ENCODE results near the gene MTHFSD. TPM values are rescaled to one million over a fixed set of nuclear protein-coding genes. Genes with fewer than 3 reads are reported as not detected.

MTHFSD gene
- total RNA-seq, 4 donors from 2014 or later, result 10.1 to 17.9 (median 15.5) TPM

DNA sequence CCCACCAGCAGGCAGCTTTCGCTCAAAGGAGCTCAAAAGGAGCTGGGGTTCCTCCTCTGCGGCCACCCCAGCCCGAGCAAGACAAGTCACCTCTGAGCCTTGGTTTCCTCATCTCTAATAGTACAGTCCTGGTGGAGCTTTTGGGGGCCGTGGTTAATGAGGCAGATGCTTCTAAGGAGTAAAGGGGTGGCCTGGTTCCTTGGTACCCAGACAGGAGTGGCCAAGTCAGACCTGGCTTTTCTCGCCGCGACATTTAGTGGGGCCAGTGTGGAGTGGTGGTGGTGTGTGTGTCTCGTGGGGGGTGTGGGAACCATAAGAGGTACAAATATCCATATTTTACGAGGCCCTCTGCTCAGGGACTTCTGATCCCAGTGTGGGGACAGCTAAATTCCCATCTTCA, 38.0 kb downstream of the MTHFSD start:
- no peaks in the 10 kb centered on the region for H3K9me3 ChIP-seq
- H3K36me3 ChIP-seq, result peaks cover 0 to 19% (median 11%) of the 10 kb centered on the region in 4 donors
- no peak for DNase-seq (ENCODE audit: extremely low spot score)
- peak overlapping the region; percentile 95 to 100 (median 98) for H3K27ac ChIP-seq (replicated peaks in 1 of 4)
- TF ChIP-seq, protein P1, sequence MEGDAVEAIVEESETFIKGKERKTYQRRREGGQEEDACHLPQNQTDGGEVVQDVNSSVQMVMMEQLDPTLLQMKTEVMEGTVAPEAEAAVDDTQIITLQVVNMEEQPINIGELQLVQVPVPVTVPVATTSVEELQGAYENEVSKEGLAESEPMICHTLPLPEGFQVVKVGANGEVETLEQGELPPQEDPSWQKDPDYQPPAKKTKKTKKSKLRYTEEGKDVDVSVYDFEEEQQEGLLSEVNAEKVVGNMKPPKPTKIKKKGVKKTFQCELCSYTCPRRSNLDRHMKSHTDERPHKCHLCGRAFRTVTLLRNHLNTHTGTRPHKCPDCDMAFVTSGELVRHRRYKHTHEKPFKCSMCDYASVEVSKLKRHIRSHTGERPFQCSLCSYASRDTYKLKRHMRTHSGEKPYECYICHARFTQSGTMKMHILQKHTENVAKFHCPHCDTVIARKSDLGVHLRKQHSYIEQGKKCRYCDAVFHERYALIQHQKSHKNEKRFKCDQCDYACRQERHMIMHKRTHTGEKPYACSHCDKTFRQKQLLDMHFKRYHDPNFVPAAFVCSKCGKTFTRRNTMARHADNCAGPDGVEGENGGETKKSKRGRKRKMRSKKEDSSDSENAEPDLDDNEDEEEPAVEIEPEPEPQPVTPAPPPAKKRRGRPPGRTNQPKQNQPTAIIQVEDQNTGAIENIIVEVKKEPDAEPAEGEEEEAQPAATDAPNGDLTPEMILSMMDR (IDR thresholded peaks at IDR 0.05), result no peak
- TF ChIP-seq POLR2AphosphoS5 (IDR thresholded peaks at IDR 0.05) (peak in 1 of 2 donors; percentile 29), EP300 (IDR thresholded peaks at IDR 0.05) (no peak), POLR2A (IDR thresholded peaks at IDR 0.05; ENCODE audit: low read depth) (no peak)
- peaks cover 12 to 58% (median 51%) of the 10 kb centered on the region in 4 donors for H3K4me1 ChIP-seq
- WGBS, result 25% methylated on average over 9 of the region's 9 CpGs
- H3K27me3 ChIP-seq, result peaks cover 0 to 36% (median 2%) of the 10 kb centered on the region in 4 donors
- intact Hi-C loops (cut with DNase I), result loop anchor here (5.0 kb wide), 2 partner anchors 215 to 265 kb away; no protein-coding TSS in a partner anchor
- H3K4me3 ChIP-seq, result peak overlapping the region; percentile 81 to 91 (median 84)

DNA sequence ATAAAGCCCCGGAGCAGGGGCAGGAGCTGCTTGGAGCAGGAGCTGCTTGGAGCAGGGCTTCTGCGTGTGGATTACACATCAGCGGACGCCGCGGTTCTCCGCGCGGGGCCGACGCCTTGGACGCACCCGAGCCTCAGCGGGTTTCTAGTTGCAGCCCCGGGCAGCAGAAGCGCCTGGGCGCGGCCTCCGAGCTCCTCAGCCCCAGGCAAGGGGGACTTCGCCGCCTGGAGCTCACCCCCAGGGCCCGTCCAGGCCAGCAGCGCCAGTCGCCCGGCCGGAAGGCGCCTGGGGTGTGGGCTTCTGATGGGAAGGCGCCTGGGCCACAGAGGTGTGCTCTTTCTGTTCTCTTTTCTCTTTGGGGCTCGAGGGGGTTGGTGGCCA, 38.4 kb downstream of the MTHFSD start:
- WGBS, result 18% methylated on average over 25 of the region's 29 CpGs
- DNase-seq (ENCODE audit: extremely low spot score), result no peak
- H3K4me3 ChIP-seq, result peak overlapping the region; percentile 81 to 91 (median 84)

DNA sequence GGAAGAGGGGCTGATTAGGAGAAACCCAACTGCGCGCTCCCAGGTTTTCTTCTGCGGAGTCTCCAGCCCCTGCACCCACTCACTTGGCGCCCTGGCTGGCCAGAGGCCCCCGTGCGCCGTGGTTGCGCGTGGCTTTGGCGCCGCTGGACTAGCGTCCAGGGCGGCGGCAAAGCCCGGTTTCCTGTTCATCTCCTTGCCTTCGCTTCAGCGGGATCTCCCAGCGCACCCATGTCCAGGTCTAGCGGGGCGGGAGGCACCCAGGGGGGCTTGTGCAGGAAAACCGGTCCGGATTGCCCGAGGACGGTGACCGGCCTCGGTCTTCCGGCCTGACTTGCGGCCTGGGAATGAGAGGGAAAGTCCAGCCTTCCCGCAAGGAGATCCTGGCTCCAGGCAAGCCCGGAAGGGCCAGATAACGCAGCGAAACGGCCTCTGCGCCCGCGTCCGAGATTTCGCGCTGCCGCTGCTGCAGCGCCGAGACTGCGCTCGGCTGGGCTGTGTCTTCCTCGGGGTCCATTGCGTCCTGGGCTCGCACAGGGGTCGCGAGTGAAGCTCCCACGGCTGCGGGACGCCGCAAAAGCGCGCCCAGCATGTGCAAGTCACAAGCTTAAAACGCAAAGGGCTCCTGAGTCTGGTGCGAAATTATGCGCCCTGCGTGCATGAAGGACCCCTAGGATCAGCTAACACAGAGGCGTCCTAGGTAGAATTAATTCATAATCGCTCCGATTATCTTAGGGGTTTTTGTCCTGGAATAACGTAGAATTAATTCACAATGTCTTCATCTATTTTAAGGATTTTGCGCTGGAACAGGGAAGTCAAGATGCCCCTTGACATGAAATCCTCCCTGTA, 39.0 kb downstream of the MTHFSD start:
- no peak for DNase-seq (ENCODE audit: extremely low spot score)
- 41% methylated on average over 9 of the region's 64 CpGs for WGBS

More for the DNA sequence above, 38.4 kb downstream of the MTHFSD start:
- H3K9me3 ChIP-seq, result no peaks in the 10 kb centered on the region
- intact Hi-C loops (cut with DNase I), result loop anchor here (5.0 kb wide), 2 partner anchors 214 to 264 kb away; no protein-coding TSS in a partner anchor
- H3K27me3 ChIP-seq, result peaks cover 0 to 40% (median 2%) of the 10 kb centered on the region in 4 donors
- TF ChIP-seq, protein P1 (IDR thresholded peaks at IDR 0.05), result no peak
- TF ChIP-seq POLR2A (IDR thresholded peaks at IDR 0.05; ENCODE audit: low read depth) (no peak), POLR2AphosphoS5 (IDR thresholded peaks at IDR 0.05) (no peak), EP300 (IDR thresholded peaks at IDR 0.05) (no peak)
- H3K36me3 ChIP-seq, result peaks cover 0 to 19% (median 11%) of the 10 kb centered on the region in 4 donors
- peak overlapping the region; percentile 95 to 100 (median 98) for H3K27ac ChIP-seq (replicated peaks in 1 of 4)
- peaks cover 14 to 58% (median 51%) of the 10 kb centered on the region in 4 donors for H3K4me1 ChIP-seq

DNA sequence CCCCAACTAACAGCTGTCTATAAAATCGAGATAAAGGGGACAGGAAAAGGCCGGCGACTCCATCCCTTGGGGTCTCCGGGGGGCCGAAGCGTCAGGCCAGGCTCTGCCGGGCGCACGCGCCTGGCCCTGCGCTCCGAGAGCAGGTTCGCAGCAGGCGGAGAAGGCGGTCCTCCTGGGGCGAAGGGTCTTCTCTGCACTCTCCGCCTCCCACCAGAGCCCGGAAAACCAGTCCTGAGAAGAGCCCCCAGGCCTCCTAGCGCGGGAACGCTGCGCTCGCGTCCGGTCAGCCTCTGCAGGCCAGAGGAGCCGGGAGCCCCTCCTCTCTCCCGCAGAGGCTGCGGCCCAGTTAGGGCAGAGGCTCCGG, 39.6 kb downstream of the MTHFSD start:
- WGBS, result 27% methylated on average over 7 of the region's 29 CpGs
- DNase-seq (ENCODE audit: extremely low spot score), result no peak
- H3K27ac ChIP-seq (replicated peaks in 1 of 4), result peak overlapping the region; percentile 95 to 100 (median 98)
- peak overlapping the region; percentile 81 to 91 (median 84) for H3K4me3 ChIP-seq
- peaks cover 0 to 48% (median 2%) of the 10 kb centered on the region in 4 donors for H3K27me3 ChIP-seq
- intact Hi-C loops (cut with DNase I), result loop anchor here (5.0 kb wide), 2 partner anchors 213 to 263 kb away; no protein-coding TSS in a partner anchor
- H3K4me1 ChIP-seq, result peaks cover 21 to 61% (median 49%) of the 10 kb centered on the region in 4 donors
- H3K9me3 ChIP-seq, result no peaks in the 10 kb centered on the region
- H3K36me3 ChIP-seq, result peaks cover 0 to 24% (median 13%) of the 10 kb centered on the region in 4 donors
- peak; percentile 1 to 22 for TF ChIP-seq POLR2AphosphoS5 (IDR thresholded peaks at IDR 0.05)
- TF ChIP-seq EP300 (IDR thresholded peaks at IDR 0.05), result no peak
- TF ChIP-seq, protein P1 (IDR thresholded peaks at IDR 0.05), result no peak

More for the DNA sequence above, 39.0 kb downstream of the MTHFSD start:
- peak overlapping the region; percentile 95 to 100 (median 98) for H3K27ac ChIP-seq (replicated peaks in 1 of 4)
- no peaks in the 10 kb centered on the region for H3K9me3 ChIP-seq
- H3K4me3 ChIP-seq, result peak overlapping the region; percentile 81 to 91 (median 84)
- TF ChIP-seq POLR2AphosphoS5 (IDR thresholded peaks at IDR 0.05) (peak; percentile 31 to 57), POLR2A (IDR thresholded peaks at IDR 0.05; ENCODE audit: low read depth) (no peak)
- H3K27me3 ChIP-seq, result peaks cover 0 to 42% (median 2%) of the 10 kb centered on the region in 4 donors
- intact Hi-C loops (cut with DNase I), result loop anchor here (5.0 kb wide), 2 partner anchors 214 to 264 kb away; no protein-coding TSS in a partner anchor
- peaks cover 0 to 23% (median 13%) of the 10 kb centered on the region in 4 donors for H3K36me3 ChIP-seq
- peaks cover 20 to 63% (median 54%) of the 10 kb centered on the region in 4 donors for H3K4me1 ChIP-seq
